Ovary (tissue), 9 donors: ENCODE measurements around the gene IL9. TPM values are rescaled to one million over a fixed set of nuclear protein-coding genes. Genes with fewer than 3 reads are reported as not detected.

Experiments used
- DNase-seq, 5 donors: peaks; one replicate each; pipeline ENCODE4 v3.0.0-alpha.2; 2019 to 2020
- H3K27ac ChIP-seq, 2 donors: fragments of 200-600 bp; one replicate each; pipeline versions ENCODE4 v1.5.1 to v1.8.0; 2019 to 2022
- H3K27me3 ChIP-seq: fragments of 200-600 bp; one replicate; pipeline ENCODE4 v1.8.0; 2022
- H3K36me3 ChIP-seq: fragments of 200-600 bp; sonication (generic); one replicate; pipeline ENCODE4 v1.5.1; 2019
- H3K4me1 ChIP-seq: one replicate; pipeline ENCODE4 v1.8.1; 2013; ENCODE audit warnings: mild to moderate bottlenecking, moderate library complexity; ENCODE audit not compliant: insufficient read depth
- H3K4me3 ChIP-seq: fragments of 200-600 bp; sonication (generic); one replicate; pipeline ENCODE4 v1.5.1; 2017
- H3K9me3 ChIP-seq, 2 donors: fragments of 200-600 bp in 1 of 2; sonication (generic) in 1 of 2; one replicate each; pipeline versions ENCODE4 v1.5.1 to v1.8.1; 2013 to 2019; ENCODE audit warnings: mild to moderate bottlenecking in 1 of 2, moderate library complexity in 1 of 2
- EP300 ChIP-seq: sonication (generic); formaldehyde crosslinking; IDR thresholded peaks from one replicate; pipeline ENCODE4 v1.6.1; 2017; ENCODE audit warnings: antibody characterized with exemption
- POLR2A ChIP-seq: fragments of 450-650 bp; IDR thresholded peaks from one replicate; pipeline ENCODE4 v1.6.1; 2017; ENCODE audit warnings: antibody characterized with exemption, mild to moderate bottlenecking, moderate library complexity
- WGBS, 3 donors: extraction: QIAGEN DNeasy Blood & Tissue Kit in 1 of 3; methylation state at CpG; one replicate each; pipeline versions ENCODE4 v1.1.5 to v1.1.7; 2013 to 2017; 5-methylcytosine and 5-hydroxymethylcytosine counted together
- intact Hi-C, 4 donors: fragments of 100-400 bp; cut with DNase I; formaldehyde crosslinking; loops; one replicate each; pipeline versions ENCODE4 v1.11.0 to v1.15.1; 2022 to 2023
- polyA plus RNA-seq, 2 donors: library from polyadenylated mRNA; stranded (reverse); fragments of 200-250 nt in 1 of 2; fragments of 350-450 nt in 1 of 2; fragmentation: Illumina TruSeq in 1 of 2; extraction: RNeasy Lipid Tissue Mini Kit (QIAGEN cat#74804) in 1 of 2; gene quantifications; one replicate each; pipeline ENCODE4 v1.2.3, GENCODE V29; 2013 to 2014
- total RNA-seq, 7 donors: library from RNA; depleted of rRNA in 2 of 7; stranded (reverse); fragments of >200 nt in 2 of 7; fragmentation: NEBNext Ultra II Directional in 3 of 7; extraction: Animal tissue kit (Norgen Biotek cat#: 25700) in 3 of 7; gene quantifications; one replicate each; pipeline versions ENCODE4 v1.1.0 to v1.2.4, GENCODE V29; 2016 to 2023
- TF ChIP-seq, protein P1 (sequence below), 3 donors: fragments of 450-650 bp in 2 of 3; fragments of 200-600 bp in 1 of 3; IDR thresholded peaks; one replicate each; pipeline versions ENCODE4 v1.5.1 to v1.8.0; 2016 to 2022; ENCODE audit warnings: antibody characterized with exemption in 3 of 3, mild to moderate bottlenecking in 1 of 3
- donor health status: DM: no; HTN: no; CAD: no; lungs with moderate emphysema.
- donor health status: DM: no; HTN: no; CAD: no.
- donor health status: Bipolar disorder and iron deficiency.
- donor health status: DM: yes; HTN: yes; CAD: no.
- donor health status: DM: no; HTN: no; CAD: no.
- donor health status: DM: yes; HTN: yes; CAD: no.

Gene IL9
- total and polyA plus RNA-seq, 9 donors = not detected

- no peaks in the 10 kb centered on the region for H3K9me3 ChIP-seq
- H3K36me3 ChIP-seq = no peaks in the 10 kb centered on the region
- 70 to 79% (median 73%) methylated on average over 3 of the region's 3 CpGs for WGBS, 3 donors
- no peak overlapping the region for H3K4me3 ChIP-seq
- intact Hi-C loops = no loop called here
- TF ChIP-seq EP300 = no peak
- TF ChIP-seq, protein P1, sequence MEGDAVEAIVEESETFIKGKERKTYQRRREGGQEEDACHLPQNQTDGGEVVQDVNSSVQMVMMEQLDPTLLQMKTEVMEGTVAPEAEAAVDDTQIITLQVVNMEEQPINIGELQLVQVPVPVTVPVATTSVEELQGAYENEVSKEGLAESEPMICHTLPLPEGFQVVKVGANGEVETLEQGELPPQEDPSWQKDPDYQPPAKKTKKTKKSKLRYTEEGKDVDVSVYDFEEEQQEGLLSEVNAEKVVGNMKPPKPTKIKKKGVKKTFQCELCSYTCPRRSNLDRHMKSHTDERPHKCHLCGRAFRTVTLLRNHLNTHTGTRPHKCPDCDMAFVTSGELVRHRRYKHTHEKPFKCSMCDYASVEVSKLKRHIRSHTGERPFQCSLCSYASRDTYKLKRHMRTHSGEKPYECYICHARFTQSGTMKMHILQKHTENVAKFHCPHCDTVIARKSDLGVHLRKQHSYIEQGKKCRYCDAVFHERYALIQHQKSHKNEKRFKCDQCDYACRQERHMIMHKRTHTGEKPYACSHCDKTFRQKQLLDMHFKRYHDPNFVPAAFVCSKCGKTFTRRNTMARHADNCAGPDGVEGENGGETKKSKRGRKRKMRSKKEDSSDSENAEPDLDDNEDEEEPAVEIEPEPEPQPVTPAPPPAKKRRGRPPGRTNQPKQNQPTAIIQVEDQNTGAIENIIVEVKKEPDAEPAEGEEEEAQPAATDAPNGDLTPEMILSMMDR (IDR thresholded peaks at IDR 0.05) = no peak
- no peak for TF ChIP-seq POLR2A
- DNase-seq = no peak
- H3K4me1 ChIP-seq = no peaks in the 10 kb centered on the region
- H3K27me3 ChIP-seq = no peaks in the 10 kb centered on the region
- H3K27ac ChIP-seq = no peak overlapping the region
Observed at GRCh38 chr5:135900276-135900675, 4.6 kb upstream of the IL9 start.

- H3K36me3 ChIP-seq = no peaks in the 10 kb centered on the region
- no peak overlapping the region for H3K27ac ChIP-seq
- 77 to 85% (median 79%) methylated on average over 6 of the region's 6 CpGs for WGBS, 3 donors
- H3K9me3 ChIP-seq = no peaks in the 10 kb centered on the region
- no peak for DNase-seq
- H3K27me3 ChIP-seq = no peaks in the 10 kb centered on the region
- TF ChIP-seq EP300 (no peak), POLR2A (no peak)
- TF ChIP-seq, protein P1 (IDR thresholded peaks at IDR 0.05) = no peak
- intact Hi-C loops = no loop called here
- H3K4me3 ChIP-seq = no peak overlapping the region
- H3K4me1 ChIP-seq = no peaks in the 10 kb centered on the region
Observed at GRCh38 chr5:135898651-135899050, 3.0 kb upstream of the IL9 start.

DNA sequence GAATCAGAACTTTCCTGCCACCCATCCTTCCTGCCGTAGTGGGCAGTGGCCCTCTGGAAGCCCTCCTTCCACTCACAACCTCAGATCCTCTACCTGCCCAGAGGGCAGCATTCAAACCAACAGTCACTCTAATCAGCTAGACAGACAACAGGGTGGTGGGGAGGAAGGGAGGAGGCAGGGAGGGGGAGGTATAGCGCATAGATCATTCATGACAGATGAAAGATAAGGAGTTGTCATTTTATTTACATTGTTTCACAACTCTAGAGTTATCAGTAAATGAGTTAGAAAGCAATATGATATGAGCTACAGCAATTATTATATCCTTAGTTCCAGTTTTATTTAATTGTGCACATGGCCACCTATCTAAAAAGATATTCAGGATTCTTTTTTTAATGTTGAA is 852 bp downstream of the IL9 start:
- whole genome bisulfite sequencing, 3 donors = 62 to 88% (median 84%) methylated on average over 2 of the region's 2 CpGs
- intact Hi-C loops = no loop called here
- Histone ChIP-seq H3K27me3 (no peaks in the 10 kb centered on the region), H3K27ac (no peak overlapping the region), H3K36me3 (no peaks in the 10 kb centered on the region), H3K4me1 (peaks cover 15% of the 10 kb centered on the region), H3K9me3 (no peaks in the 10 kb centered on the region), H3K4me3 (no peak overlapping the region)
- no peak for TF ChIP-seq POLR2A
- TF ChIP-seq, protein P1 (IDR thresholded peaks at IDR 0.05) = no peak
- TF ChIP-seq EP300 = no peak
- DNase-seq = no peak

- Histone ChIP-seq H3K4me3 (no peak overlapping the region), H3K4me1 (peaks cover 15% of the 10 kb centered on the region), H3K27me3 (no peaks in the 10 kb centered on the region), H3K27ac (no peak overlapping the region), H3K9me3 (no peaks in the 10 kb centered on the region), H3K36me3 (no peaks in the 10 kb centered on the region)
- 69 to 79% (median 71%) methylated on average over 8 of the region's 8 CpGs for WGBS, 3 donors
- no peak for DNase-seq
- intact Hi-C loops = no loop called here
- TF ChIP-seq POLR2A (no peak), EP300 (no peak)
- TF ChIP-seq, protein P1 (IDR thresholded peaks at IDR 0.05) = no peak
Observed at GRCh38 chr5:135894276-135894675, 1.4 kb downstream of the IL9 start.

DNA sequence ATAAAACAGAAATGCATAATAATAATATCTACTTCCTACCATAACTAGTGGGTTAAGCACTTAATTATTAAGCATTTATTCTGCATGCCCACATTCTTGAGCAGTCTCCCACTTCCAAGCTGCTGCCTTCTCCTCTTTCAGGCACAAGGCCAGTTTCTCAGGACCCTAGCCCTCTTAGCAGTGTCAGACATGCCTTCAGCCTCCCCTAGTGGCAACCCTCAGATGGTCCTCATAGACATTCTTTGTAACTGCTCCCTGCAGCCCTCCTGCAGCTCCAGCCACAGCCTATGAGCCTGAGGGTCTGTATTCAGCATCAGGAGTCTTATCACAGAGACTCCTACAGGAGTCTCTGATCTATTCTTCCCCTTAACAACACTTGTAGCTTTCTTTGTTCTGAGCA is 3.9 kb downstream of the IL9 start:
- TF ChIP-seq POLR2A = no peak
- TF ChIP-seq, protein P1 (IDR thresholded peaks at IDR 0.05) = peak in 1 of 3 donors; percentile 10
- intact Hi-C loops = no loop called here
- DNase-seq = no peak
- H3K36me3 ChIP-seq = no peaks in the 10 kb centered on the region
- H3K4me3 ChIP-seq = no peak overlapping the region
- no peaks in the 10 kb centered on the region for H3K9me3 ChIP-seq
- no peaks in the 10 kb centered on the region for H3K27me3 ChIP-seq
- H3K27ac ChIP-seq = peak overlapping the region in 1 of 2 donors; percentile 14
- peaks cover 15% of the 10 kb centered on the region for H3K4me1 ChIP-seq
